Mammary epithelial cell (primary cell): ENCODE results near the gene MPP1.

Experiments used
- CTCF ChIP-seq, 2 donors: IDR thresholded peaks in 1 of 2; conservative IDR thresholded peaks in 1 of 2; 2 replicates each; pipeline ENCODE4 v1.5.1; 2011 to 2012; ENCODE audit warnings: inconsistent platforms in 2 of 2, low read length in 2 of 2, mild to moderate bottlenecking in 2 of 2, control low read depth in 1 of 2, low read depth in 1 of 2; ENCODE audit not compliant: insufficient read depth in 1 of 2; ENCODE audit errors: extremely low read depth in 1 of 2
- EZH2 ChIP-seq: IDR thresholded peaks from 2 replicates; pipeline ENCODE4 v1.6.1; 2012; ENCODE audit warnings: low read length, inconsistent platforms, borderline replicate concordance

GRCh38 chrX:154827194-154828015, 22.1 kb upstream of the MPP1 start:
- TF ChIP-seq CTCF (conservative IDR thresholded peaks at IDR 0.05 in 1 of 2, IDR thresholded peaks at IDR 0.05 in 1 of 2; ENCODE audit: extremely low read depth in 1 of 2, insufficient read depth in 1 of 2, low read depth in 1 of 2, low read length in 2 of 2), result no peak
- TF ChIP-seq EZH2, result no peak
